ENCODE results near the gene GOLGA8T.
"Not testable (repeated sequence)": the region's sequence is repeated elsewhere in the genome, so short reads cannot be mapped to it uniquely, and the experiment has no call there.

DNA sequence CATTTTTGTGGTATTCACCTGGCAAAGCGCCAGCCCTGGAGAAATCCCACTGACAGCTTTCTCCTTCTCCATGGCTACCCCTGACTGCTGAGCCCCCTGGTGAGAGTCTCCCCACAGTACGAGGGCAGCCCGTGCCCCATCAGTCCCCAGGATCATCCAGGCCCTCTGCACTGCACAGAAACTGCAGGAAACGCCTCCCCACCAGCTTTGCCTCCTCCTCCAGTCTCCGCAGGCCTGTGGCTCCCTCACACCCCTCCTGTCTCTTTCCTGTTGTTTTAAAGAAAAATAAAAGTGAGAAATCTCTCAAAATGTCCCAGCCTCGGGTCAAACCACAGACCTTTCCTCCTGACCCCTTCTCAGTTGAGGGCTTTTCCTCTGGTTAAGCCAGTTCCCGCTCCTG is 29.4 kb downstream of the GOLGA8T start:
- TF ChIP-seq POLR2A (IDR thresholded peaks at IDR 0.05) = not testable (repeated sequence)
- TF ChIP-seq, protein P1, sequence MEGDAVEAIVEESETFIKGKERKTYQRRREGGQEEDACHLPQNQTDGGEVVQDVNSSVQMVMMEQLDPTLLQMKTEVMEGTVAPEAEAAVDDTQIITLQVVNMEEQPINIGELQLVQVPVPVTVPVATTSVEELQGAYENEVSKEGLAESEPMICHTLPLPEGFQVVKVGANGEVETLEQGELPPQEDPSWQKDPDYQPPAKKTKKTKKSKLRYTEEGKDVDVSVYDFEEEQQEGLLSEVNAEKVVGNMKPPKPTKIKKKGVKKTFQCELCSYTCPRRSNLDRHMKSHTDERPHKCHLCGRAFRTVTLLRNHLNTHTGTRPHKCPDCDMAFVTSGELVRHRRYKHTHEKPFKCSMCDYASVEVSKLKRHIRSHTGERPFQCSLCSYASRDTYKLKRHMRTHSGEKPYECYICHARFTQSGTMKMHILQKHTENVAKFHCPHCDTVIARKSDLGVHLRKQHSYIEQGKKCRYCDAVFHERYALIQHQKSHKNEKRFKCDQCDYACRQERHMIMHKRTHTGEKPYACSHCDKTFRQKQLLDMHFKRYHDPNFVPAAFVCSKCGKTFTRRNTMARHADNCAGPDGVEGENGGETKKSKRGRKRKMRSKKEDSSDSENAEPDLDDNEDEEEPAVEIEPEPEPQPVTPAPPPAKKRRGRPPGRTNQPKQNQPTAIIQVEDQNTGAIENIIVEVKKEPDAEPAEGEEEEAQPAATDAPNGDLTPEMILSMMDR (IDR thresholded peaks at IDR 0.05) = not testable (repeated sequence)
